Breast epithelium (tissue), 4 donors: ENCODE measurements around the gene C3. TPM values are rescaled to one million over a fixed set of nuclear protein-coding genes. Genes with fewer than 3 reads are reported as not detected.

Source experiments
- DNase-seq, 2 donors: peaks; one replicate each; pipeline ENCODE4 v3.0.0-alpha.2; 2019; ENCODE audit warnings: low spot score in 2 of 2
- H3K27ac ChIP-seq, 2 donors: fragments of 200-600 bp; sonication (generic) in 1 of 2; one replicate each; pipeline ENCODE4 v1.5.1; 2016 to 2019; ENCODE audit warnings: mild to moderate bottlenecking in 1 of 2
- H3K27me3 ChIP-seq, 2 donors: fragments of 200-600 bp; sonication (generic) in 1 of 2; one replicate each; pipeline versions ENCODE4 v1.5.1 to v1.6.0; 2017 to 2019; ENCODE audit warnings: control low read depth in 1 of 2, mild to moderate bottlenecking in 1 of 2
- H3K36me3 ChIP-seq: fragments of 200-600 bp; one replicate; pipeline ENCODE4 v1.5.1; 2019
- H3K4me1 ChIP-seq, 2 donors: fragments of 200-600 bp; sonication (generic); one replicate each; pipeline ENCODE4 v1.5.1; 2016 to 2019; ENCODE audit warnings: control low read depth in 1 of 2
- H3K4me3 ChIP-seq, 3 donors: fragments of 200-600 bp; sonication (generic); 1 replicate in 2 of 3; 2 replicates in 1 of 3; pipeline ENCODE4 v1.5.1; 2016 to 2019; ENCODE audit warnings: mild to moderate bottlenecking in 3 of 3, moderate library complexity in 2 of 3
- H3K9me3 ChIP-seq, 2 donors: fragments of 200-600 bp; sonication (generic) in 1 of 2; one replicate each; pipeline ENCODE4 v1.5.1; 2016 to 2019; ENCODE audit warnings: control low read depth in 1 of 2
- CTCF ChIP-seq, 3 donors: fragments of 450-650 bp; IDR thresholded peaks; one replicate each; pipeline ENCODE4 v1.5.1; 2016 to 2017; ENCODE audit warnings: antibody characterized with exemption in 3 of 3, mild to moderate bottlenecking in 3 of 3, moderate library complexity in 3 of 3
- POLR2A ChIP-seq: fragments of 450-650 bp; IDR thresholded peaks from one replicate; pipeline ENCODE4 v1.6.1; 2016; ENCODE audit warnings: antibody characterized with exemption, mild to moderate bottlenecking, moderate library complexity
- POLR2AphosphoS5 ChIP-seq, 3 donors: sonication (generic); formaldehyde crosslinking; IDR thresholded peaks; one replicate each; pipeline ENCODE4 v1.6.1; 2017; ENCODE audit warnings: antibody characterized with exemption in 3 of 3
- intact Hi-C: fragments of 100-400 bp; cut with DNase I; formaldehyde crosslinking; loops from one replicate; pipeline ENCODE4 v1.15.1; 2023; ENCODE audit warnings: low total_unique reads
- total RNA-seq, 3 donors: library from RNA; depleted of rRNA; stranded (reverse); fragments of >200 nt; gene quantifications; one replicate each; pipeline ENCODE4 v1.1.0, GENCODE V29; 2016

C3 gene
- total RNA-seq, 3 donors from 2014 or later, result 856 to 1,298 (median 1,115) TPM

- intact Hi-C loops, result no loop called here
- DNase-seq, result no peak
- no peaks in the 10 kb centered on the region for H3K4me1 ChIP-seq
- H3K9me3 ChIP-seq, result no peaks in the 10 kb centered on the region
- no peaks in the 10 kb centered on the region for H3K27me3 ChIP-seq
- peak overlapping the region in 1 of 2 donors; percentile 56 for H3K27ac ChIP-seq
- no peaks in the 10 kb centered on the region for H3K36me3 ChIP-seq
- peak overlapping the region; percentile 34 to 51 (median 35) for H3K4me3 ChIP-seq
- TF ChIP-seq POLR2AphosphoS5 (IDR thresholded peaks at IDR 0.05) (no peak), POLR2A (no peak), CTCF (IDR thresholded peaks at IDR 0.05) (no peak)
Measured at GRCh38 chr19:6719540-6719861, 949 bp downstream of the C3 start.

- intact Hi-C loops, result no loop called here
- H3K4me1 ChIP-seq, result no peaks in the 10 kb centered on the region
- TF ChIP-seq POLR2A, result no peak
- no peak for TF ChIP-seq POLR2AphosphoS5 (IDR thresholded peaks at IDR 0.05)
- TF ChIP-seq CTCF (IDR thresholded peaks at IDR 0.05), result no peak
- peak overlapping the region in 1 of 2 donors; percentile 56 for H3K27ac ChIP-seq
- no peaks in the 10 kb centered on the region for H3K9me3 ChIP-seq
- DNase-seq, result no peak
- no peaks in the 10 kb centered on the region for H3K36me3 ChIP-seq
- peak overlapping the region; percentile 34 to 51 (median 35) for H3K4me3 ChIP-seq
- no peaks in the 10 kb centered on the region for H3K27me3 ChIP-seq
Measured at GRCh38 chr19:6718741-6719539, 1.5 kb downstream of the C3 start.

GRCh38 chr19:6718111-6718740 lies 2.2 kb downstream of the C3 start:
- H3K27ac ChIP-seq, result peak overlapping the region in 1 of 2 donors; percentile 32
- no peaks in the 10 kb centered on the region for H3K27me3 ChIP-seq
- intact Hi-C loops, result no loop called here
- TF ChIP-seq POLR2AphosphoS5 (IDR thresholded peaks at IDR 0.05) (no peak), CTCF (IDR thresholded peaks at IDR 0.05) (no peak), POLR2A (no peak)
- H3K9me3 ChIP-seq, result no peaks in the 10 kb centered on the region
- H3K4me1 ChIP-seq, result no peaks in the 10 kb centered on the region
- H3K36me3 ChIP-seq, result no peaks in the 10 kb centered on the region
- H3K4me3 ChIP-seq, result peak overlapping the region in 1 of 3 donors; percentile 51
- DNase-seq, result no peak

GRCh38 chr19:6717441-6717971 lies 2.9 kb downstream of the C3 start:
- no peaks in the 10 kb centered on the region for H3K27me3 ChIP-seq
- no peak overlapping the region for H3K4me3 ChIP-seq
- H3K27ac ChIP-seq, result peak overlapping the region in 1 of 2 donors; percentile 7
- no peak for DNase-seq
- H3K4me1 ChIP-seq, result no peaks in the 10 kb centered on the region
- H3K9me3 ChIP-seq, result no peaks in the 10 kb centered on the region
- H3K36me3 ChIP-seq, result no peaks in the 10 kb centered on the region
- intact Hi-C loops, result no loop called here
- TF ChIP-seq CTCF (IDR thresholded peaks at IDR 0.05), result no peak
- no peak for TF ChIP-seq POLR2A
- TF ChIP-seq POLR2AphosphoS5 (IDR thresholded peaks at IDR 0.05), result no peak

GRCh38 chr19:6717036-6717435 lies 3.4 kb downstream of the C3 start:
- H3K27me3 ChIP-seq, result no peaks in the 10 kb centered on the region

More at GRCh38 chr19:6717036-6717435, 3.4 kb downstream of the C3 start:
- intact Hi-C loops, result no loop called here
- H3K4me3 ChIP-seq, result no peak overlapping the region
- no peaks in the 10 kb centered on the region for H3K4me1 ChIP-seq
- H3K9me3 ChIP-seq, result no peaks in the 10 kb centered on the region
- TF ChIP-seq CTCF (IDR thresholded peaks at IDR 0.05) (no peak), POLR2AphosphoS5 (IDR thresholded peaks at IDR 0.05) (no peak), POLR2A (no peak)
- DNase-seq, result no peak
- peak overlapping the region in 1 of 2 donors; percentile 7 for H3K27ac ChIP-seq
- H3K36me3 ChIP-seq, result no peaks in the 10 kb centered on the region
